Adrenal gland (tissue), 12 donors: ENCODE measurements around the gene PLCB1. TPM values are rescaled to one million over a fixed set of nuclear protein-coding genes. Genes with fewer than 3 reads are reported as not detected.

Experiments
- DNase-seq, 7 donors: peaks; one replicate each; pipeline ENCODE4 v3.0.0-alpha.2; 2019 to 2020
- H3K27ac ChIP-seq, 5 donors: fragments of 200-600 bp; sonication (generic) in 4 of 5; 1 replicate in 3 of 5; 2 replicates in 2 of 5; pipeline versions ENCODE4 v1.5.1 to v1.8.0; 2016 to 2020; ENCODE audit warnings: mild to moderate bottlenecking in 1 of 5
- H3K27me3 ChIP-seq: fragments of 200-600 bp; 2 replicates; pipeline ENCODE4 v1.8.0; 2021
- H3K36me3 ChIP-seq, 2 donors: fragments of 200-600 bp; replicated peaks in 1 of 2; 1 replicate in 1 of 2; 2 replicates in 1 of 2; pipeline versions ENCODE4 v1.5.1 to v1.8.0; 2018 to 2022
- H3K4me1 ChIP-seq, 2 donors: fragments of 200-600 bp; replicated peaks in 1 of 2; 1 replicate in 1 of 2; 2 replicates in 1 of 2; pipeline versions ENCODE4 v1.5.1 to v1.8.0; 2018 to 2021
- H3K4me3 ChIP-seq, 4 donors: fragments of 200-600 bp; sonication (generic) in 3 of 4; one replicate each; pipeline ENCODE4 v1.5.1; 2016 to 2018
- H3K9me3 ChIP-seq, 3 donors: fragments of 200-600 bp; sonication (generic) in 1 of 3; replicated peaks in 1 of 3; 1 replicate in 2 of 3; 2 replicates in 1 of 3; pipeline versions ENCODE4 v1.5.1 to v1.8.0; 2016 to 2021
- CTCF ChIP-seq, 6 experiments: fragments of 450-650 bp in 4 of 6; fragments of 200-600 bp in 2 of 6; sonication (generic) in 1 of 6; IDR thresholded peaks; 1 replicate in 5 of 6; 2 replicates in 1 of 6; pipeline versions ENCODE4 v1.5.1 to v1.8.0; 2016 to 2021; ENCODE audit warnings: antibody characterized with exemption in 6 of 6, mild to moderate bottlenecking in 2 of 6, moderate library complexity in 1 of 6
- POLR2A ChIP-seq, 2 donors: fragments of 450-650 bp; IDR thresholded peaks; one replicate each; pipeline ENCODE4 v1.6.1; 2017; ENCODE audit warnings: antibody characterized with exemption in 2 of 2, mild to moderate bottlenecking in 2 of 2, moderate library complexity in 1 of 2
- WGBS, 4 donors: extraction: QIAGEN DNeasy Blood & Tissue Kit in 2 of 4; methylation state at CpG; one replicate each; pipeline versions ENCODE4 v1.1.5 to v1.1.7; 2013 to 2017; 5-methylcytosine and 5-hydroxymethylcytosine counted together
- intact Hi-C, 2 donors: fragments of 100-400 bp; cut with DNase I; formaldehyde crosslinking; loops; one replicate each; pipeline versions ENCODE4 v1.14.1 to v1.15.0; 2022 to 2023
- polyA plus RNA-seq, 3 donors: library from polyadenylated mRNA; stranded (reverse); fragments of 200-250 nt in 2 of 3; fragments of 350-450 nt in 1 of 3; fragmentation: Illumina TruSeq in 1 of 3; extraction: RNeasy Lipid Tissue Mini Kit (QIAGEN cat#74804) in 1 of 3; gene quantifications; one replicate each; pipeline ENCODE4 v1.2.3, GENCODE V29; 2013 to 2014
- total RNA-seq, 9 donors: library from RNA; depleted of rRNA in 4 of 9; stranded (reverse); fragments of >200 nt in 4 of 9; fragments of 120-200 nt in 1 of 9; fragmentation: NEBNext Ultra II Directional in 1 of 9; extraction: Animal tissue kit (Norgen Biotek cat#: 25700) in 1 of 9; gene quantifications; one replicate each; pipeline versions ENCODE4 v1.1.0 to v1.2.4, GENCODE V29; 2013 to 2023
- donor health status: healthy with polysubstance abuse.
- donor health status: Bipolar disorder and iron deficiency.
- donor health status: DM: yes; HTN: yes; CAD: no.
- donor health status: DM: no; HTN: no; CAD: no.
- donor health status: DM: no; HTN: no; CAD: no.
- donor health status: DM: yes; HTN: yes; CAD: no.

PLCB1 gene
- total and polyA plus RNA-seq, 12 donors, result 7.7 to 56.6 (median 27.9) TPM

- 57 to 87% (median 79%) methylated on average over 1 of the region's 1 CpG for WGBS, 4 donors
- TF ChIP-seq CTCF (IDR thresholded peaks at IDR 0.05) (no peak), POLR2A (IDR thresholded peaks at IDR 0.05) (no peak)
These were observed 188.2 kb downstream of the PLCB1 start for GRCh38 chr20:8320306-8320705.

DNA sequence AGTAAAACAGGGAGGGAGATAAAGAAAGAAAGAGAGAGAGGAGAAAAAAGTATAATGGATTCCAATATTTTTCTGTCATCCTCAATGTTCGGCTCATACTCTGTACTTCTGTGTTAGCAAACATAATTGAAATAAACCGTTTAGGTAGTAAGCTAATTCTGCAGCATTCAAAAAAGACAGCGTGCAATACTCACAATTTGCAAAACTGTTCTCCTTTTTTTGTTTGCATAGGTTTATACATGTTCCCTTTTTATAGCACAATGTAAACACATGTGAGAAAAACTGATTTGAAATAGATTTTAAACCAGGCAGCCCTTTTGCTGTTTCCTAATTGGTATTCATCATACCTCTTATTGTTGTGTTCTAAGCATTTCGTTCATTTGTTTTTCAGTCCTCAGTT is 188.9 kb downstream of the PLCB1 start:
- H3K9me3 ChIP-seq, result no peaks in the 10 kb centered on the region
- peaks cover 0 to 8% of the 10 kb centered on the region in 2 donors for H3K4me1 ChIP-seq
- H3K27me3 ChIP-seq, result no peaks in the 10 kb centered on the region
- TF ChIP-seq CTCF (IDR thresholded peaks at IDR 0.05) (no peak), POLR2A (IDR thresholded peaks at IDR 0.05) (no peak)
- H3K4me3 ChIP-seq, result no peak overlapping the region
- no peaks in the 10 kb centered on the region for H3K36me3 ChIP-seq
- no peak overlapping the region for H3K27ac ChIP-seq
- intact Hi-C loops, result no loop called here
- 82 to 92% (median 85%) methylated on average over 4 of the region's 4 CpGs for WGBS, 4 donors
- no peak for DNase-seq

More at GRCh38 chr20:8320306-8320705, 188.2 kb downstream of the PLCB1 start:
- Histone ChIP-seq H3K27ac (no peak overlapping the region), H3K36me3 (no peaks in the 10 kb centered on the region), H3K27me3 (no peaks in the 10 kb centered on the region), H3K4me1 (peaks cover 0 to 8% of the 10 kb centered on the region in 2 donors), H3K4me3 (no peak overlapping the region), H3K9me3 (no peaks in the 10 kb centered on the region)
- DNase-seq, result no peak
- intact Hi-C loops, result no loop called here

- Histone ChIP-seq H3K4me3 (no peak overlapping the region), H3K27ac (no peak overlapping the region), H3K9me3 (no peaks in the 10 kb centered on the region), H3K4me1 (peaks cover 0 to 7% of the 10 kb centered on the region in 2 donors), H3K36me3 (no peaks in the 10 kb centered on the region), H3K27me3 (no peaks in the 10 kb centered on the region)
- TF ChIP-seq CTCF (IDR thresholded peaks at IDR 0.05) (no peak), POLR2A (IDR thresholded peaks at IDR 0.05) (no peak)
- intact Hi-C loops, result no loop called here
- WGBS, 4 donors, result 61 to 74% (median 72%) methylated on average over 5 of the region's 5 CpGs
- no peak for DNase-seq
These were observed 190.7 kb downstream of the PLCB1 start for GRCh38 chr20:8322662-8323217.

DNA sequence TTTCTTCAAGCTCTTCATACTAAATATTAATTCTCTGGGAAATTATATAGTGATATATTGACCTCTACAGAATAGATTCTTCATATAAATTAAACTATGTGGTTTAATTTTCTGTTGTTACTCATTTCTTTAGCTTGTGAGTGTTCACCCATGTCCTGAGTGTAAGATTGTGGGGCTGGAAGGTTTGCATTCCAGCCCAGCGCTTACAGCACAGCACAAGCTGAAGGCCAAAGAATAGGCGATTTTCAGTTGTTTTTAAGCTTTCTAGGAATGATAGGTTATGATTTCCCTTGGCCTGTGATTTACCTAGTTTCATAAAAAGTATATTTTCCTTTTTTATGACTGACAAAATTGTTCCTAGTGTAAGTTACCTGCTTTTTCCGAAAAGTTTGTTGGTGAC is 194.1 kb downstream of the PLCB1 start:
- Histone ChIP-seq H3K27ac (no peak overlapping the region), H3K27me3 (no peaks in the 10 kb centered on the region), H3K36me3 (no peaks in the 10 kb centered on the region), H3K4me3 (no peak overlapping the region), H3K9me3 (no peaks in the 10 kb centered on the region), H3K4me1 (peaks cover 0 to 3% of the 10 kb centered on the region in 2 donors)
- DNase-seq, result no peak
- intact Hi-C loops, result no loop called here
- TF ChIP-seq POLR2A (IDR thresholded peaks at IDR 0.05) (no peak), CTCF (IDR thresholded peaks at IDR 0.05) (no peak)
- 74 to 80% (median 78%) methylated on average over 3 of the region's 3 CpGs for WGBS, 4 donors
